ENCODE measurements around the gene TEDC1.

Gene TEDC1

DNA sequence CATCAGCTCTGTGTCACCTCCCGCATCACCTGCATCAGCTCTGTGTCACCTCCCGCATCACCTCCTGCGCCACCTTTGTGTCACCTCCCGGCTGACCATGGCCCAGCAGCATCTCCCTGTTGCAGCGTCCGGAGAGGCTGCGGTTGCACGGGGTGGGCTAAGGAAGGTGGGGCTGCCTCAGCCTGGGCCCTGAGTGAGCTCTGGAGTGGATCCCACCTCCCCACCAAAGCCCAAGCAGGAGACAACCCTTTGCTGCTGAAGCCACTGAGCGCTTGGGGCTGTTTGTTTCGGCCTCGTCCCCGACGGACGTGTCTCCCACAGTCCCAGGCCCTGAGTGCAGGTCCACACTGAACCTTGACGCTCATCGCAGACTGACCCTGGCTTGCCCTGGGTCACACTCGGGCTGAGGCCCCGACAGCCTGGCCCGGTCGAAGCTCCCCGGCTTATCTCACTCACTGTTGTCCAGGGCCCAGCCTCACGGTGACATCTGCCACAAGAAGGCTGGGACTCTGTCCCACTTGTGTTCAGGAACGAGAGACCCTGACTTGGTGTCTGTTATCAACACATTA is 47.5 kb downstream of the TEDC1 start (continued):
- TF ChIP-seq, protein P1, sequence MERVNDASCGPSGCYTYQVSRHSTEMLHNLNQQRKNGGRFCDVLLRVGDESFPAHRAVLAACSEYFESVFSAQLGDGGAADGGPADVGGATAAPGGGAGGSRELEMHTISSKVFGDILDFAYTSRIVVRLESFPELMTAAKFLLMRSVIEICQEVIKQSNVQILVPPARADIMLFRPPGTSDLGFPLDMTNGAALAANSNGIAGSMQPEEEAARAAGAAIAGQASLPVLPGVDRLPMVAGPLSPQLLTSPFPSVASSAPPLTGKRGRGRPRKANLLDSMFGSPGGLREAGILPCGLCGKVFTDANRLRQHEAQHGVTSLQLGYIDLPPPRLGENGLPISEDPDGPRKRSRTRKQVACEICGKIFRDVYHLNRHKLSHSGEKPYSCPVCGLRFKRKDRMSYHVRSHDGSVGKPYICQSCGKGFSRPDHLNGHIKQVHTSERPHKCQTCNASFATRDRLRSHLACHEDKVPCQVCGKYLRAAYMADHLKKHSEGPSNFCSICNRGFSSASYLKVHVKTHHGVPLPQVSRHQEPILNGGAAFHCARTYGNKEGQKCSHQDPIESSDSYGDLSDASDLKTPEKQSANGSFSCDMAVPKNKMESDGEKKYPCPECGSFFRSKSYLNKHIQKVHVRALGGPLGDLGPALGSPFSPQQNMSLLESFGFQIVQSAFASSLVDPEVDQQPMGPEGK (CRISPR knock-in tag; IDR thresholded peaks at IDR 0.05; ENCODE audit: borderline replicate concordance): no peak
- TF ChIP-seq, protein P2, sequence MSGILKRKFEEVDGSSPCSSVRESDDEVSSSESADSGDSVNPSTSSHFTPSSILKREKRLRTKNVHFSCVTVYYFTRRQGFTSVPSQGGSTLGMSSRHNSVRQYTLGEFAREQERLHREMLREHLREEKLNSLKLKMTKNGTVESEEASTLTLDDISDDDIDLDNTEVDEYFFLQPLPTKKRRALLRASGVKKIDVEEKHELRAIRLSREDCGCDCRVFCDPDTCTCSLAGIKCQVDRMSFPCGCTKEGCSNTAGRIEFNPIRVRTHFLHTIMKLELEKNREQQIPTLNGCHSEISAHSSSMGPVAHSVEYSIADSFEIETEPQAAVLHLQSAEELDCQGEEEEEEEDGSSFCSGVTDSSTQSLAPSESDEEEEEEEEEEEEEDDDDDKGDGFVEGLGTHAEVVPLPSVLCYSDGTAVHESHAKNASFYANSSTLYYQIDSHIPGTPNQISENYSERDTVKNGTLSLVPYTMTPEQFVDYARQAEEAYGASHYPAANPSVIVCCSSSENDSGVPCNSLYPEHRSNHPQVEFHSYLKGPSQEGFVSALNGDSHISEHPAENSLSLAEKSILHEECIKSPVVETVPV (CRISPR knock-in tag; IDR thresholded peaks at IDR 0.05): no peak
- TF ChIP-seq PPARA (CRISPR knock-in tag; IDR thresholded peaks at IDR 0.05; ENCODE audit: borderline replicate concordance) (no peak), CSDC2 (CRISPR knock-in tag; IDR thresholded peaks at IDR 0.05) (no peak), ZNF565 (CRISPR knock-in tag; conservative IDR thresholded peaks at IDR 0.05; ENCODE audit: low read depth) (no peak), OSR1 (CRISPR knock-in tag; IDR thresholded peaks at IDR 0.05) (no peak), TCF4 (CRISPR knock-in tag; IDR thresholded peaks at IDR 0.05; ENCODE audit: borderline replicate concordance) (no peak), ZNF8 (CRISPR knock-in tag; IDR thresholded peaks at IDR 0.05) (no peak), ESRRG (CRISPR knock-in tag; IDR thresholded peaks at IDR 0.05) (no peak)

DNA sequence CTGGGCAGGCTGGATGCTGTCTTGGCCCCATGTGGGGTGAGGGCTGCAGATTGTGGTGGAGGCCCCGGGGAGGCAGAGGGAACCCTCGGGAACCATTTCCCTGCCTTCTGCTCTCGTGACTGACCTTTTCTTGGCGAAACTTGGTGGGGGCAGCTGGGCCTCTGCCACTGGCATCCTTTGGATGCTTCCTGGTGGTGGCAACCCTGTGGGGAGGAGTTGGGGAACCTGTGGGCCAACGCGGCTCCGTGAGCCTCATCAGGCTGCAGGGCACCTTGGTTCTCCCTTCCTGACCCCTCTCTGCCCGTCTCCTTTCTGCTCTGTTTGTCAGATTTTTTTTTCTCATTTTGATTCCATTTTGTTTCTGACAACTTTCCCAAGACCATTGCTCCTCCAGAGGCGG is 49.8 kb downstream of the TEDC1 start:
- TF ChIP-seq, protein P3, sequence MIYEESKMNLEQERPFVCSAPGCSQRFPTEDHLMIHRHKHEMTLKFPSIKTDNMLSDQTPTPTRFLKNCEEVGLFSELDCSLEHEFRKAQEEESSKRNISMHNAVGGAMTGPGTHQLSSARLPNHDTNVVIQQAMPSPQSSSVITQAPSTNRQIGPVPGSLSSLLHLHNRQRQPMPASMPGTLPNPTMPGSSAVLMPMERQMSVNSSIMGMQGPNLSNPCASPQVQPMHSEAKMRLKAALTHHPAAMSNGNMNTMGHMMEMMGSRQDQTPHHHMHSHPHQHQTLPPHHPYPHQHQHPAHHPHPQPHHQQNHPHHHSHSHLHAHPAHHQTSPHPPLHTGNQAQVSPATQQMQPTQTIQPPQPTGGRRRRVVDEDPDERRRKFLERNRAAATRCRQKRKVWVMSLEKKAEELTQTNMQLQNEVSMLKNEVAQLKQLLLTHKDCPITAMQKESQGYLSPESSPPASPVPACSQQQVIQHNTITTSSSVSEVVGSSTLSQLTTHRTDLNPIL (CRISPR knock-in tag; IDR thresholded peaks at IDR 0.05; ENCODE audit: low read depth): no peak
- TF ChIP-seq, protein P2 (CRISPR knock-in tag; IDR thresholded peaks at IDR 0.05): no peak
- TF ChIP-seq ZNF70 (CRISPR knock-in tag; IDR thresholded peaks at IDR 0.05): no peak
- no peak for TF ChIP-seq CSDC2 (CRISPR knock-in tag; IDR thresholded peaks at IDR 0.05)
- no peak for TF ChIP-seq RARB (CRISPR knock-in tag; IDR thresholded peaks at IDR 0.05)
- no peak for TF ChIP-seq PPARA (CRISPR knock-in tag; IDR thresholded peaks at IDR 0.05; ENCODE audit: borderline replicate concordance)
- TF ChIP-seq ZNF565 (CRISPR knock-in tag; conservative IDR thresholded peaks at IDR 0.05; ENCODE audit: low read depth): no peak
- no peak for TF ChIP-seq ZFP30 (CRISPR knock-in tag; IDR thresholded peaks at IDR 0.05)
- no peak for TF ChIP-seq ARNTL (CRISPR knock-in tag; IDR thresholded peaks at IDR 0.05; ENCODE audit: borderline replicate concordance, low read depth)
- no peak for TF ChIP-seq GLIS3 (CRISPR knock-in tag; IDR thresholded peaks at IDR 0.05)
- TF ChIP-seq ISL1 (CRISPR knock-in tag; IDR thresholded peaks at IDR 0.05): no peak
- TF ChIP-seq BACH2 (CRISPR knock-in tag; IDR thresholded peaks at IDR 0.05; ENCODE audit: borderline replicate concordance): no peak
- TF ChIP-seq, protein P4, sequence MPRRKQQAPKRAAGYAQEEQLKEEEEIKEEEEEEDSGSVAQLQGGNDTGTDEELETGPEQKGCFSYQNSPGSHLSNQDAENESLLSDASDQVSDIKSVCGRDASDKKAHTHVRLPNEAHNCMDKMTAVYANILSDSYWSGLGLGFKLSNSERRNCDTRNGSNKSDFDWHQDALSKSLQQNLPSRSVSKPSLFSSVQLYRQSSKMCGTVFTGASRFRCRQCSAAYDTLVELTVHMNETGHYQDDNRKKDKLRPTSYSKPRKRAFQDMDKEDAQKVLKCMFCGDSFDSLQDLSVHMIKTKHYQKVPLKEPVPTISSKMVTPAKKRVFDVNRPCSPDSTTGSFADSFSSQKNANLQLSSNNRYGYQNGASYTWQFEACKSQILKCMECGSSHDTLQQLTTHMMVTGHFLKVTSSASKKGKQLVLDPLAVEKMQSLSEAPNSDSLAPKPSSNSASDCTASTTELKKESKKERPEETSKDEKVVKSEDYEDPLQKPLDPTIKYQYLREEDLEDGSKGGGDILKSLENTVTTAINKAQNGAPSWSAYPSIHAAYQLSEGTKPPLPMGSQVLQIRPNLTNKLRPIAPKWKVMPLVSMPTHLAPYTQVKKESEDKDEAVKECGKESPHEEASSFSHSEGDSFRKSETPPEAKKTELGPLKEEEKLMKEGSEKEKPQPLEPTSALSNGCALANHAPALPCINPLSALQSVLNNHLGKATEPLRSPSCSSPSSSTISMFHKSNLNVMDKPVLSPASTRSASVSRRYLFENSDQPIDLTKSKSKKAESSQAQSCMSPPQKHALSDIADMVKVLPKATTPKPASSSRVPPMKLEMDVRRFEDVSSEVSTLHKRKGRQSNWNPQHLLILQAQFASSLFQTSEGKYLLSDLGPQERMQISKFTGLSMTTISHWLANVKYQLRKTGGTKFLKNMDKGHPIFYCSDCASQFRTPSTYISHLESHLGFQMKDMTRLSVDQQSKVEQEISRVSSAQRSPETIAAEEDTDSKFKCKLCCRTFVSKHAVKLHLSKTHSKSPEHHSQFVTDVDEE (CRISPR knock-in tag; IDR thresholded peaks at IDR 0.05): no peak
- ATAC-seq: no peak

DNA sequence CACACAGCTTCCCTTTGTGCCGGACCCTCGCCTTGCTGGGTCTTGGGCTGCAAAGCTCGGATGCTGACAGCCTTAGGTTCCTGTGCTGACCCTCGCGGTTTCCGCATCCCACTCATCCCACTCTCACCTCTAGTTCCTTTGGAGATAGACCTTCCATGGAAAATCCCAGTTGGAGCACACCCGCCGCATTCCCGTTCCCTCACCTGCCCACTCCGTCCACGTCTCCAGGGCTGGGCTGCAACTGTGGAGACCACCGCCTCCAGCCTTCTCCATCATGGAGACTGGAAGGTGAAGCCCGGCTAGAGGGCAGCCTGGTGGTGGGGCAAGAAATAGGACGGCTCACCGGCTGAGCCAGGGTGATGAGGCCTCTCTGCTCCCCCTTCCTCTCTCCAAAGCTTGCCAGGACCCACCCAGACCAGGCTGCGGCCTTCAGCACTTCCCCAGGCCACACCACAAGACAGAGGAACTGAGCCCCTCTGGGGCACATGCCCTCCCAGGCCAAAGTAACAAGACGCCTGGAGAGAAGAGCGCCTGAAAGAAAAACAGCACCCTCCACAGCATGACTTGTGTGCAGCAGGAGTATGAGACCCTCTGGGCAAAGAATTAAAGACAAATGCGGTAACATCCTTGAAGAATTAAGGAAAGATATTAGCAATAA is 50.3 kb downstream of the TEDC1 start:
- ATAC-seq: no peak
- TF ChIP-seq, protein P5, sequence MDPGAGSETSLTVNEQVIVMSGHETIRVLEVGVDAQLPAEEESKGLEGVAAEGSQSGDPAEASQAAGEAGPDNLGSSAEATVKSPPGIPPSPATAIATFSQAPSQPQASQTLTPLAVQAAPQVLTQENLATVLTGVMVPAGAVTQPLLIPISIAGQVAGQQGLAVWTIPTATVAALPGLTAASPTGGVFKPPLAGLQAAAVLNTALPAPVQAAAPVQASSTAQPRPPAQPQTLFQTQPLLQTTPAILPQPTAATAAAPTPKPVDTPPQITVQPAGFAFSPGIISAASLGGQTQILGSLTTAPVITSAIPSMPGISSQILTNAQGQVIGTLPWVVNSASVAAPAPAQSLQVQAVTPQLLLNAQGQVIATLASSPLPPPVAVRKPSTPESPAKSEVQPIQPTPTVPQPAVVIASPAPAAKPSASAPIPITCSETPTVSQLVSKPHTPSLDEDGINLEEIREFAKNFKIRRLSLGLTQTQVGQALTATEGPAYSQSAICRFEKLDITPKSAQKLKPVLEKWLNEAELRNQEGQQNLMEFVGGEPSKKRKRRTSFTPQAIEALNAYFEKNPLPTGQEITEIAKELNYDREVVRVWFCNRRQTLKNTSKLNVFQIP (CRISPR knock-in tag; IDR thresholded peaks at IDR 0.05; ENCODE audit: borderline replicate concordance, low read depth): no peak
- TF ChIP-seq, protein P4 (CRISPR knock-in tag; IDR thresholded peaks at IDR 0.05): no peak
- TF ChIP-seq TCF4 (CRISPR knock-in tag; IDR thresholded peaks at IDR 0.05; ENCODE audit: borderline replicate concordance): no peak
- no peak for TF ChIP-seq GLIS3 (CRISPR knock-in tag; IDR thresholded peaks at IDR 0.05)
- no peak for TF ChIP-seq BACH2 (CRISPR knock-in tag; IDR thresholded peaks at IDR 0.05; ENCODE audit: borderline replicate concordance)
- no peak for TF ChIP-seq ZFP30 (CRISPR knock-in tag; IDR thresholded peaks at IDR 0.05)
- TF ChIP-seq, protein P3 (CRISPR knock-in tag; IDR thresholded peaks at IDR 0.05; ENCODE audit: low read depth): no peak
- no peak for TF ChIP-seq ZFP3 (CRISPR knock-in tag; IDR thresholded peaks at IDR 0.05)

Measured in SK-N-SH treated with all-trans-retinoic acid at 6 μM for 48 hours (cell line).